Uterus (tissue), 4 donors: ENCODE measurements around the gene RANBP17. TPM values are rescaled to one million over a fixed set of nuclear protein-coding genes. Genes with fewer than 3 reads are reported as not detected.

Experiments used
- DNase-seq, 2 donors: peaks; one replicate each; pipeline ENCODE4 v3.0.0-alpha.2; 2019 to 2020
- H3K27ac ChIP-seq, 2 donors: fragments of 200-600 bp; sonication (generic); 1 replicate in 1 of 2; 2 replicates in 1 of 2; pipeline ENCODE4 v1.5.1; 2016 to 2018
- H3K27me3 ChIP-seq, 2 donors: fragments of 200-600 bp; sonication (generic); one replicate each; pipeline ENCODE4 v1.5.1; 2018 to 2019; ENCODE audit warnings: control low read depth in 1 of 2
- H3K36me3 ChIP-seq, 2 donors: fragments of 200-600 bp; sonication (generic); one replicate each; pipeline ENCODE4 v1.5.1; 2019; ENCODE audit warnings: control low read depth in 1 of 2
- H3K4me1 ChIP-seq, 2 donors: fragments of 200-600 bp; sonication (generic); one replicate each; pipeline ENCODE4 v1.5.1; 2018 to 2019; ENCODE audit warnings: control low read depth in 1 of 2
- H3K4me3 ChIP-seq, 2 donors: fragments of 200-600 bp; sonication (generic); 1 replicate in 1 of 2; 2 replicates in 1 of 2; pipeline ENCODE4 v1.5.1; 2018 to 2019; ENCODE audit warnings: mild to moderate bottlenecking in 1 of 2
- H3K9me3 ChIP-seq, 2 donors: fragments of 200-600 bp; sonication (generic); one replicate each; pipeline ENCODE4 v1.5.1; 2019; ENCODE audit warnings: control low read depth in 1 of 2
- POLR2A ChIP-seq, 2 donors: fragments of 450-650 bp; IDR thresholded peaks; one replicate each; pipeline ENCODE4 v1.6.1; 2016; ENCODE audit warnings: antibody characterized with exemption in 2 of 2, mild to moderate bottlenecking in 1 of 2, moderate library complexity in 1 of 2
- intact Hi-C: fragments of 100-400 bp; cut with DNase I; formaldehyde crosslinking; loops from one replicate; pipeline ENCODE4 v1.15.1; 2023; ENCODE audit warnings: low total_unique reads
- total RNA-seq, 4 donors: library from RNA; depleted of rRNA in 3 of 4; stranded (reverse); fragments of >200 nt in 3 of 4; gene quantifications; one replicate each; pipeline versions ENCODE4 v1.1.0 to v1.2.4, GENCODE V29; 2014 to 2023
- TF ChIP-seq, protein P1 (sequence below), 4 experiments: fragments of 200-600 bp in 2 of 4; fragments of 450-650 bp in 2 of 4; sonication (generic) in 2 of 4; IDR thresholded peaks; one replicate each; pipeline ENCODE4 v1.5.1; 2016 to 2019; ENCODE audit warnings: antibody characterized with exemption in 4 of 4, mild to moderate bottlenecking in 2 of 4, moderate library complexity in 1 of 4
- donor health status: DM: yes; HTN: yes; CAD: no.

RANBP17 gene
- total RNA-seq, 4 donors from 2014 or later = 1.8 to 72.8 (median 7.6) TPM

GRCh38 chr5:170892196-170892595 is 30.4 kb downstream of the RANBP17 start:
- no peaks in the 10 kb centered on the region for H3K27me3 ChIP-seq
- H3K36me3 ChIP-seq = no peaks in the 10 kb centered on the region
- no peak for DNase-seq
- H3K4me1 ChIP-seq = no peaks in the 10 kb centered on the region
- intact Hi-C loops = no loop called here
- H3K4me3 ChIP-seq = no peak overlapping the region
- no peak for TF ChIP-seq POLR2A (IDR thresholded peaks at IDR 0.05)
- TF ChIP-seq, protein P1, sequence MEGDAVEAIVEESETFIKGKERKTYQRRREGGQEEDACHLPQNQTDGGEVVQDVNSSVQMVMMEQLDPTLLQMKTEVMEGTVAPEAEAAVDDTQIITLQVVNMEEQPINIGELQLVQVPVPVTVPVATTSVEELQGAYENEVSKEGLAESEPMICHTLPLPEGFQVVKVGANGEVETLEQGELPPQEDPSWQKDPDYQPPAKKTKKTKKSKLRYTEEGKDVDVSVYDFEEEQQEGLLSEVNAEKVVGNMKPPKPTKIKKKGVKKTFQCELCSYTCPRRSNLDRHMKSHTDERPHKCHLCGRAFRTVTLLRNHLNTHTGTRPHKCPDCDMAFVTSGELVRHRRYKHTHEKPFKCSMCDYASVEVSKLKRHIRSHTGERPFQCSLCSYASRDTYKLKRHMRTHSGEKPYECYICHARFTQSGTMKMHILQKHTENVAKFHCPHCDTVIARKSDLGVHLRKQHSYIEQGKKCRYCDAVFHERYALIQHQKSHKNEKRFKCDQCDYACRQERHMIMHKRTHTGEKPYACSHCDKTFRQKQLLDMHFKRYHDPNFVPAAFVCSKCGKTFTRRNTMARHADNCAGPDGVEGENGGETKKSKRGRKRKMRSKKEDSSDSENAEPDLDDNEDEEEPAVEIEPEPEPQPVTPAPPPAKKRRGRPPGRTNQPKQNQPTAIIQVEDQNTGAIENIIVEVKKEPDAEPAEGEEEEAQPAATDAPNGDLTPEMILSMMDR (IDR thresholded peaks at IDR 0.05) = no peak
- no peaks in the 10 kb centered on the region for H3K9me3 ChIP-seq
- H3K27ac ChIP-seq = no peak overlapping the region

- no peaks in the 10 kb centered on the region for H3K36me3 ChIP-seq
- intact Hi-C loops = no loop called here
- H3K9me3 ChIP-seq = no peaks in the 10 kb centered on the region
- no peak overlapping the region for H3K4me3 ChIP-seq
- H3K4me1 ChIP-seq = no peaks in the 10 kb centered on the region
- TF ChIP-seq, protein P1 (IDR thresholded peaks at IDR 0.05) = no peak
- TF ChIP-seq POLR2A (IDR thresholded peaks at IDR 0.05) = no peak
- no peaks in the 10 kb centered on the region for H3K27me3 ChIP-seq
- H3K27ac ChIP-seq = no peak overlapping the region
- DNase-seq = no peak
Measured at GRCh38 chr5:170894665-170895064, 32.8 kb downstream of the RANBP17 start.

GRCh38 chr5:170896779-170897178 is 35.0 kb downstream of the RANBP17 start:
- no peaks in the 10 kb centered on the region for H3K36me3 ChIP-seq
- no peaks in the 10 kb centered on the region for H3K4me1 ChIP-seq
- intact Hi-C loops = no loop called here
- no peaks in the 10 kb centered on the region for H3K9me3 ChIP-seq
- H3K27me3 ChIP-seq = no peaks in the 10 kb centered on the region
- no peak overlapping the region for H3K27ac ChIP-seq
- no peak overlapping the region for H3K4me3 ChIP-seq
- no peak for DNase-seq
- TF ChIP-seq POLR2A (IDR thresholded peaks at IDR 0.05) = no peak
- TF ChIP-seq, protein P1 (IDR thresholded peaks at IDR 0.05) = no peak

DNA sequence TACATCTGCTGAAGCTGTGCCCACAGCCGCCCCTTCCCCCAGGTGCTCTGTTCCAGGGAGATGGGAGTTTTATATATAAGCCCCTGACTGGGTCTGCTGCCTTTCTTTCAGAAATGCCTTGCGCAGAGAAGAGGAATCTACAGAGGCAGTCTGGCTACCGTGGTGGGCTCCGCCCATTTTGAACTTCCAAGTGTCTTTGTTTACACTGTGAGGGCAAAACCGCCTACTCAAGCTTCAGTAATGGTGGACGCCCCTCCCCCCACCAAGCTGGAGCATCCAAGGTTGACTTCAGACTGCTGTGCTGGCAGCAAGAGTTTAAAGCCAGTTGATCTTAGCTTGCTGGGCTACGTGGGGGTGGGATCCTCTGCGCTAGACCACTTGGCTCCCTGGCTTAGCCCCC is 41.3 kb downstream of the RANBP17 start:
- Histone ChIP-seq H3K27ac (no peak overlapping the region), H3K27me3 (no peaks in the 10 kb centered on the region), H3K4me3 (no peak overlapping the region), H3K36me3 (no peaks in the 10 kb centered on the region), H3K9me3 (no peaks in the 10 kb centered on the region), H3K4me1 (no peaks in the 10 kb centered on the region)
- no peak for DNase-seq
- TF ChIP-seq, protein P1 (IDR thresholded peaks at IDR 0.05) = no peak
- no peak for TF ChIP-seq POLR2A (IDR thresholded peaks at IDR 0.05)
- intact Hi-C loops = no loop called here

DNA sequence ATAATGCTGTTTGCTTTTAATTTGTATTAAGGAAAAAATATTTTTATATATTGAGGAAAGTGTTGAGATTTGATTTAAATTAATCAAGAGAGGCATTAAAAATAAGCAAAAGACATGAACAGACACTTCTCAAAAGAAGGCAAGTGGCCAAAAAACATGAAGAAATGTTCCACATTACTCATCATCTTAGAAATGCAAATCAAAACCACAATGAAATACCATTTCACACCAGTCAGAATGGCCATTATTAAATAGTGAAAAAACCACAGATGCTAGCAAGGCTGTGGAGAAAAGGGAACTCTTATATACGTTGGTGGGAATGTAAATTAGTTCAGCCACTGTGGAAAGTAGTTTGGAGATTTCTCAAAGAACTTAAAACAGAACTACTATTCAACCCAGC is 45.9 kb downstream of the RANBP17 start:
- no peaks in the 10 kb centered on the region for H3K4me1 ChIP-seq
- H3K27me3 ChIP-seq = no peaks in the 10 kb centered on the region
- no peak for DNase-seq
- H3K36me3 ChIP-seq = no peaks in the 10 kb centered on the region
- no peak for TF ChIP-seq POLR2A (IDR thresholded peaks at IDR 0.05)
- TF ChIP-seq, protein P1 (IDR thresholded peaks at IDR 0.05) = no peak
- H3K9me3 ChIP-seq = no peaks in the 10 kb centered on the region
- intact Hi-C loops = no loop called here
- no peak overlapping the region for H3K27ac ChIP-seq
- no peak overlapping the region for H3K4me3 ChIP-seq
